ENCODE measurements around the gene TRAK1.
A peak's percentile ranks its signal among the peaks of the same experiment; 100 is the strongest.
"Not testable (repeated sequence)": the region's sequence is repeated elsewhere in the genome, so short reads cannot be mapped to it uniquely, and the experiment has no call there.

Gene TRAK1, protein sequence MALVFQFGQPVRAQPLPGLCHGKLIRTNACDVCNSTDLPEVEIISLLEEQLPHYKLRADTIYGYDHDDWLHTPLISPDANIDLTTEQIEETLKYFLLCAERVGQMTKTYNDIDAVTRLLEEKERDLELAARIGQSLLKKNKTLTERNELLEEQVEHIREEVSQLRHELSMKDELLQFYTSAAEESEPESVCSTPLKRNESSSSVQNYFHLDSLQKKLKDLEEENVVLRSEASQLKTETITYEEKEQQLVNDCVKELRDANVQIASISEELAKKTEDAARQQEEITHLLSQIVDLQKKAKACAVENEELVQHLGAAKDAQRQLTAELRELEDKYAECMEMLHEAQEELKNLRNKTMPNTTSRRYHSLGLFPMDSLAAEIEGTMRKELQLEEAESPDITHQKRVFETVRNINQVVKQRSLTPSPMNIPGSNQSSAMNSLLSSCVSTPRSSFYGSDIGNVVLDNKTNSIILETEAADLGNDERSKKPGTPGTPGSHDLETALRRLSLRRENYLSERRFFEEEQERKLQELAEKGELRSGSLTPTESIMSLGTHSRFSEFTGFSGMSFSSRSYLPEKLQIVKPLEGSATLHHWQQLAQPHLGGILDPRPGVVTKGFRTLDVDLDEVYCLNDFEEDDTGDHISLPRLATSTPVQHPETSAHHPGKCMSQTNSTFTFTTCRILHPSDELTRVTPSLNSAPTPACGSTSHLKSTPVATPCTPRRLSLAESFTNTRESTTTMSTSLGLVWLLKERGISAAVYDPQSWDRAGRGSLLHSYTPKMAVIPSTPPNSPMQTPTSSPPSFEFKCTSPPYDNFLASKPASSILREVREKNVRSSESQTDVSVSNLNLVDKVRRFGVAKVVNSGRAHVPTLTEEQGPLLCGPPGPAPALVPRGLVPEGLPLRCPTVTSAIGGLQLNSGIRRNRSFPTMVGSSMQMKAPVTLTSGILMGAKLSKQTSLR

GRCh38 chr3:42090973-42091731 lies at the start of gene TRAK1:
TRAK1 (plus strand) TSS chr3:42091357; CDS start chr3:42091470, 113 bp downstream.
- no peak for DNase-seq

- no peak for DNase-seq
Observed at GRCh38 chr3:42042747-42043098, 48.4 kb upstream of the TRAK1 start.

DNA sequence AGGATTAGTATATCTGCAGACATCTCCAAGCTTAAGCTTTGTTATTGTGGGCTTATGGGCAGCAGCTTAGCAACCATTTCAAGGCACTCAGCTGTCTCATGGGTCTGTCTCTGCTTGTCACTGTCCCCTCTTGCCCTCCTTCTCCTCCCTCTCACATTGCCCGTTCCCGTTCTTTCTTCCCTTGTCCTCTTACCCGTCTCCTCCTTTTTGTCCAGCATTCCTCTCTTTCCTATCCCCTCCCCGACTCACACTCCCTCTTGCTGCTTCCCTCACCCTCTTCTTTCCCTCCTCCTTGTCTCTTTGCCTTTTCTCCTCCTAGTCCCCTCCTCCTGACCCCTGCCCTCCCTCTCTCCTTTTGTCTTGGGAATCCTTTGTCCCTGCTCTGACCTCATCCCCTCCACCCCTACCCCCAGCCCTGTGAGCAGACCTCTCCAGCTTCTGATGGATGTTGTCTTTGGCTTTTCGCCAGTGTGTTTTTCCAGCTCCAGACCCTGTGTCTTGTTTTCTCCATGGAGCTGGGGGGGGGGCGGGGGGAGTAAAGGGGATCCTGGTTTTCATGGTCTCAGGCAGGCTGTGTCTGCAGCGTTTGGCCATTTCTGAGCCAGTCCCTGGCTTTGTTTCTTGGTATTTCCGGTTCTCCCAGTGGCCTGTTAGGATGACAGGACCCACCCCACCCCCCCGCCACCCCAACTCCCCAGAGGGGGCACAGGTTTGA lies 47.9 kb upstream of the TRAK1 start:
- DNase-seq: peak in 1 of 2 experiments; percentile 46

DNA sequence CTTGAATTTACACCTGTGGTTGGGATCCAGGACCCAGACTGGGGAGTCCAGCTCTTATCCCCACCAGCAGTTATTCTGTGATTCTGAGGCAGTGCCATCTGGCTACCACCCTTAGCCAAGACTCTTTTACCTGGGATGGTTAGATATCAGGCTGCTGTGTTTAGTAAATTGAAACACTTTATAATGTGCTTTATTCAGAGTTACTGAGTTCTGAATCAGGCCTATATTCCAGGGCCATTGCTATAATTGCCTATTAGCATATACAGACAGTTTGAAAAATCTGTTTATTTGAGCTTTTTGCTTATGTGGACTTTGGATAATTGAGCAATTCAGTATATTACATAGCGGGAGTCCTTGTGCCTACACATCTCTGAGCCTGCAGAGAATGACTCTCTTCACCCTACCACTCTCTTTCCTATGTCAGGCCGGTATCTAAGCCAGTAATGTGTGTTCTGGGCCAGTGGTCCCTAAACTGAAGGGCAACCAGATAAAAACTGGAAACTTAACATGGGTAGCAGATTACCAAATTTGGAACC lies 45.4 kb upstream of the TRAK1 start:
- no peak for DNase-seq

DNA sequence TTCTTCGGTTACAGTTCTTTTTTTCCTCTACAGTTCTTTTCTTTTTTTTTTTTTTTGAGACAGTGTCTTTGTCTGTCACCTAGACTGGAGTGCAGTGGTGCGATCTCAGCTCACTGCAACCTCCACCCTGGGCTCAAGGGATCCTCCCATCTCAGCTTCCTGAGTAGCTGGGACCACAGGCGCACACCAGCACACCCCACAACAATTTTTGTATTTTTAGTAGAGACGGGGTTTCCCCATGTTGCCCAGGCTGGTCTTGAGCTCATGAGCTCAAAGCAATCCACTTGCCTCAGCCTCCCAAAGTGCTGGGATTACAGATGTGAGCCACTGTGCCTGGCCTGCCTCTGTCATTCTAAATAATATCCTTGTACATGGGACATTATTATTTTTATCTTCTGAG lies 42.6 kb upstream of the TRAK1 start:
- DNase-seq: not testable (repeated sequence)

- no peak for DNase-seq
Observed at GRCh38 chr3:42050126-42050525, 41.0 kb upstream of the TRAK1 start.

DNA sequence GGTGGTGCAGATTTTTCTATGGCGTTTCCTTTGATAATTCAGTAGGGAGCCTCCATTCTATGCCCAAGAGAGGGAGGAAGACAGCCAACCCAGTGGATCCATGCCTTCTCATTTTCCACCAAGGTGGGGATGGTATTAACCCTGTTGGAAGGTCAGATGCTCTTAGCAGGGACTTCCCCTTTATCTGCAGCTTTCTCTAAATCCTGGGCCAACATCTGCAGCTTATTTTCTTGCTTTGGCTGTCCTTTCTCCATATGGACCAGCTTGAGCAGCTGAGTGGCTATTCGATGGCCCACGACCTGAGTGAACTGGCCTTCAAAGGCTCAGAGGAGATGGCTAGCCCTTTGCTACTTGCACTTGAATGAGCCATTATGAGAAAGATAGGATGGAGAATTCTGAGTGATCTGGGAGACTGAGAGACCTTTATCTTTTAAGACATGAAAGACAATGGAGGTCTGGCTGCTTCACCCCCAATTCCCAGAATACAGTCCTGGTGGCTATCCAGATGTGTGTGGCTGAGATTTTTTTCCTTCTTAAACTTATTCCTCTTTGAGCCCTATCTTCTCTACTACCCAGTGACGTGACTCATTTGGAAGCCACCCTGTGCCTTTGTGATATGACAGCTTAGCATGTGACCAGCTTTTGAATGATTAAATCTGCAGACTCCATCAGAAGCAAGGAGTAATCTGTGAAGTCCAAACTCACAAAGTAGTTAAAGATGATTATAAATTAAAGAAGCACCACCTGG lies 39.6 kb upstream of the TRAK1 start:
- no peak for DNase-seq

GRCh38 chr3:42052132-42052483 lies 39.0 kb upstream of the TRAK1 start:
- no peak for DNase-seq

DNA sequence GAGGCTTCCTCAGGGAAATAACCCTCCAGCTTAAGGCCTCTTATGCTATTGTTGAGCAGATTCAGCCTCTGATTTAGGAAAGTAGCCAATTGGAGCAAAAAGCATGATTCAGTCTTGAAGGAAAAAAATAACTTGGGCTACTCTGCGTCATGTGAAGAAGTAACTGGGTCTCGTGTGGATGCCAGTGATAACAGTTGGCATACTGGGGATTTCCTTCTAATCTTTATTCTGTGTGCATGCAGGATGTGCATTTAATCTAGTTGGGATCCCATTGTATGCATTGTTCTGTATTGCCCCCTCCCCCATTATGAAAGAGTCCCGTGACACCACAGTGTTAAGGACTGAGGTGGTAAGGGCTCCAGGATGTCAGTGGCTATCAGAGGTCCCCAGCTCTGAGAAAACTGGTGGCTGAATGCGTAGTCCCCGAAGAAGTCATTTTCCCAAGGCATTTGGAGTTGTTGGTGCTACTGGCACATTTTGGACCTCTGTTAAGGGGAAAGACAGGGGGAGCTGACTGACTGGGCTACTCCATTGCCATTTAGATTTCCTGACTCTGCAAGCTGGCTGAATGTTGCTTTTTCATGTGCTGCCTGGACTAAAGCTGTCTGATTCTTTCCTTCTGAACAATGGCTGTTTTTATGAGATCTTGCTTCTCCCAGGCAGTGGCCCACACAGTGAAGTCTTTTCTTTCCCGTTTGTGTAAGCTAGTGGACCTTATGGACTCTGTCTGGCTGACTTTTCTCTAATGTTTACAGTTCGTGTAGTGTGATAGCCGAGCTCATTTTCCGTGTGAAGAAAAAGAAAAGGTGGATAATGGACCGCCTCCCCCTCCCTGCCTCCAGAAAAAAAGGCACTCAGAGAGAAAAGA lies 38.4 kb upstream of the TRAK1 start:
- no peak for DNase-seq

DNA sequence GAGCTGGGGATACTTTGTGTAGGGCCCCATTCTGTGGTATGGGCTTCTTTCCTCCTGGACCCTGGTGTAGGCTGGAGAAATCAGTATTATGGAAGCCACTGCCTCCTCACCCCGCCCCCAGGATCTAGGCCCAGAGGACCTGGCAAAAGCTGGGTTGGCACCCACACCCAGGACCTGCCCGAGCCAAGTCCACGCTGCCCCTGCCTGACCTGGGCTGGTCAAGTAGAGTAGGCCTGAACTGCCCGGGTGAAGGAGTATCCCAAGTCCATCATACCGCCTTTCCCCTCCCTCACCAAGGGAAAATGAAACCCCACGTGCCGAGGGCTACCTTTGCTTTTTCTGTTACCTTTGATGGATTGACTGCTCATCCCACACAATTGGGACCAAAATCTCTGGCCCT lies 37.7 kb upstream of the TRAK1 start:
- DNase-seq: no peak

GRCh38 chr3:42055291-42055690 lies 35.9 kb upstream of the TRAK1 start:
- DNase-seq: no peak

DNA sequence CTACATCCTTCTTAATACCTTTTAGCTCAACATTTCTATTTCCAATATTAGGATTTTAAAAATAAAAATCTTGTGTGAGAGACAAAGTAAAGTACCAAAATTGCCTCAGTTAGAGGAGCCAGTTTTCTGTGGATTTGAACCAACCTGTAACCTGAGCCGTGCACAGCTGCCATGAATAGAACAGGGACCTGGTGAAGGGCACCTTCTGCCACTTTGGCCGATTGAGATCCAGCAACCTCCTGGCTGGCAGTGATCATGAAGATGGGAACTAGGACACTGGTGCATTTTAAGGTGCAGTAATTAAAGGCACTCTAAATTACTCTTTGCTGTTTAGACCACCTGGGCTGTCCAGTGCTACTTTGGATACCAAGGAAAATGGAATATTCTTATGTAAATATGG lies 34.3 kb upstream of the TRAK1 start:
- DNase-seq: no peak

DNA sequence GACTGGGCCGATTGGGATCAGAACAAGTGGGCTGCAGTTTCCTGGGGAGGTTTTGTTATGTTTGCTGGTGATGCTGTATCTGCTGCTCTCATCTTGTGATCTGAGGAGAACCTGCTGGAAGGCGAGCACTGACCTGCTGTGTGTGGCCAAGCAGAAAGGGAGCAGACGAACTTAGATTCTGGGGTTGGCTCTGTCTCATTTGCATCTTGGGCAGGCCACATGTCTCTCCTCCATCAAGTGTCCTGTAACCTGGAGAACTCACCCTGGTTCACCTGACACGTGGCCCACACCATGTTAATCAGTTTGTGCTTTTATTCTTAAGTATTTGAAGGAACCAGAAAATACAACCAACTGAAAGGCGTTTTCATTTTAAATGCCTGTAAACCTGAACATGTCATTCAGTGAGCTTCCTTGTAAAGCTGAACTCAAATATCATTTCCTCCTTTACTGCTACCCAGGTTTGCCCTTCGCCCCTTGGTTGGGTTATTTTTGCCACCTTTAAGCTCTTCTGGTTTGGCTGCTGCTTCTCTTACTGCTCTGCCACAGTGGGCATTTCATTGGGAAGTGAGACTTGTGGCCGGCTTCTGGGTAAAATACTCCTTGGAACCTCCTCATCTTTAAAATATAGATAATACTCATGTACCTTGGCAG lies 33.5 kb upstream of the TRAK1 start:
- no peak for DNase-seq

DNA sequence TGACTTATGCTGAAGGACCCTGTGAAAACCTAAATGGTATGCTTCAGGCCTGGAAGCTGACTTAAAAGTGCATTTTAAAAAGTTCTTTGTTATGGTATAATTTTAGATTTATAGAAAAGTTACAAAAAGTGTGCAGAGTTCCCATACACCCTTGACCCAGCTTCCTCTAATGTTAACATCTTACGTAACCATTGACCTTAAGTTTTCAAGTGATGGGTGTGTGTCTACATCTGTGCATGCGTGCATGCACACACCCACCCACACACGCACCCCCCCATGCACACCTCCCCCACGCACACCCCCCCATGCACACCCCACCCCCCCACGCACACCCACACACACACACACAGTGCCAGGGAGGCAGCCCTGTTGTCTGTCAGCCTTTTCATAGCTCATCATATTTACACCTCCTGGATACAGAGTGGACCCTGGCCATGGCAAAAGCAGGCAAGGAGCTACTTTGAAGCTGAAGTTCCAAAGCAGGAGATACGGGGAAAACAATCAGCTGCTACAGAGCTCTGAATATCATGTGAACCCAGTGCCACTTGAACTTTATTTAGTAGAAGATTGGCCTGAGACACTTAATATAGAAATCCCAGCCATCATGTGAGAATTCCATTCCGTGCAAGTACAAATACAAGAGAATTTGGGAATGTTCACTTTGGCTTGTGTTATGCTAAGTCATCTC lies 30.0 kb upstream of the TRAK1 start:
- no peak for DNase-seq

DNA sequence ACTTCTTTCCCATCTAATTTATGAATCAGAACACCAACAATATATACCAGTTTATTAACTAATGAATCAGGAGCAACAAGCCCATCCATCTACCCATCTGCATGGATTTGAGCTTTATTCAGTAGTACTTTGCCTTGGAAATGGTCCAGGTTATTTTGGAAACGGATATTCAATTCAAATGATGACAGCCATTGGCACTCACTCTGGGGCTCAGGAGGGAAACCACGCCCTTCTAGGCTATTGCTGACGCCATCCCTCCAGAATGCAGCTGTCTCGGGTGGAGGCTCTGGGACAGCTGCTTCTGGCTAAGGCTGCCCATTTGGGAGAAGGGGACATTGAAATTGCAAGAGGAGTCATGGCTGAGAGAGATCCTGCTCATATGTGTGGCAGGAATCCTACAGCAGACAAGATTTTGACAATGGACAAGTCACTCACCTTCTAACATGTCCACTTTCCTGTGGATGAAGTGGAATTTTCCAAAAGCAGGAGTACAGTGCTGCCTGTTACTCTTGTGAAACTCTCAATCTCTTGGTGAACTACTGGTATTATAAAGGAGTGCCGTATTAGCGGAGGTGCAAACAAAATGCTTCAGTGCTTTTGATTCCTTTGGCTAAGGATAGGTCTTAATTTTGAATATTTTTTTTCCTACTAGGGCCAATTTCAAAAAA lies 29.3 kb upstream of the TRAK1 start:
- DNase-seq: peak; percentile 83 to 90

DNA sequence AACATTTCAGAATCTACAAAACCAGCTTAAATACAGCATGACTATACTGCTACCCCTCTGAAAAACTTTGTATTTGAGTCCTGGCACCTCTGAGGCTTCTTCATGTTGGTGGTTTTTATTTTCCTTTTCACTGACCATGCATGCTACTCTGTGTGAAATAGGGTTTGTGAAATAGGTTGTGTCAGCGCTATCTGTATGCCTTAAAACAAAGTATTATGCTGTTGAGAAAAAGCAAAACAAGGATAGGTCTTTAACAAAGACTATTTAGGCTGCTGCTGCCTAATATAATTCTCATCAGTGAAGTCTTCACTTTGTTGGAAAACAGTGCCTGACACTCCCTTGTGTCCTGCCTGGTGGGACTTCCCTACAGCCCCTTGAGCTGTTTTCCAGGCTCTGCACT lies 28.7 kb upstream of the TRAK1 start:
- DNase-seq: no peak

GRCh38 chr3:42063888-42064287 lies 27.3 kb upstream of the TRAK1 start:
- peak in 1 of 2 experiments; percentile 24 for DNase-seq

- DNase-seq: no peak
Observed at GRCh38 chr3:42066516-42067181, 24.5 kb upstream of the TRAK1 start.
